ENCODE data around the gene SLC48A1. TPM values are rescaled to one million over a fixed set of nuclear protein-coding genes. Genes with fewer than 3 reads are reported as not detected.
A peak's percentile ranks its signal among the peaks of the same experiment; 100 is the strongest.

Gene SLC48A1
- total and polyA plus RNA-seq, 11 donors: 13.0 to 68.2 (median 23.8) TPM

GRCh38 chr12:47811581-47812484 lies 38.8 kb downstream of the SLC48A1 start:
- H3K4me3 ChIP-seq: peak overlapping the region in 11 of 12 donors; percentile 18 to 60 (median 51)
- intact Hi-C loops (cut with DNase I): no loop called here
- H3K9me3 ChIP-seq: no peaks in the 10 kb centered on the region
- peak in 4 of 5 donors; percentile 57 to 84 (median 68) for DNase-seq
- H3K27ac ChIP-seq: peak overlapping the region; percentile 93 to 99 (median 98)
- peaks cover 63 to 100% (median 98%) of the 10 kb centered on the region in 12 donors for H3K4me1 ChIP-seq
- TF ChIP-seq POLR2A (IDR thresholded peaks at IDR 0.05): no peak
- no peak for TF ChIP-seq CTCF (IDR thresholded peaks at IDR 0.05)
- H3K27me3 ChIP-seq: no peaks in the 10 kb centered on the region
- 23 to 35% (median 24%) methylated on average over 14 of the region's 14 CpGs for WGBS, 4 donors
- peak; percentile 18 to 51 (median 40) for ATAC-seq
- H3K36me3 ChIP-seq: peaks cover 0 to 11% (median 0%) of the 10 kb centered on the region in 9 donors

- peak; percentile 91 to 96 (median 94) for DNase-seq
- no peaks in the 10 kb centered on the region for H3K27me3 ChIP-seq
- H3K4me1 ChIP-seq: peaks cover 57 to 100% (median 98%) of the 10 kb centered on the region in 12 donors
- intact Hi-C loops (cut with DNase I): no loop called here
- H3K4me3 ChIP-seq: peak overlapping the region; percentile 8 to 60 (median 50)
- TF ChIP-seq CTCF (IDR thresholded peaks at IDR 0.05) (peak in 1 of 12 donors; percentile 7), POLR2A (IDR thresholded peaks at IDR 0.05) (no peak)
- H3K36me3 ChIP-seq: peaks cover 0 to 11% (median 0%) of the 10 kb centered on the region in 9 donors
- WGBS, 4 donors: 0 to 1% (median 1%) methylated on average over 25 to 37 of the region's 37 CpGs
- peak; percentile 62 to 82 (median 81) for ATAC-seq
- H3K27ac ChIP-seq: peak overlapping the region; percentile 93 to 99 (median 98)
- no peaks in the 10 kb centered on the region for H3K9me3 ChIP-seq
Measured at GRCh38 chr12:47812797-47813510, 39.9 kb downstream of the SLC48A1 start.

GRCh38 chr12:47813511-47814196 lies 40.6 kb downstream of the SLC48A1 start:
- Histone ChIP-seq H3K27me3 (no peaks in the 10 kb centered on the region), H3K4me3 (peak overlapping the region; percentile 8 to 60 (median 50)), H3K4me1 (peaks cover 51 to 100% (median 97%) of the 10 kb centered on the region in 12 donors), H3K36me3 (peaks cover 0 to 11% (median 0%) of the 10 kb centered on the region in 9 donors), H3K9me3 (no peaks in the 10 kb centered on the region), H3K27ac (peak overlapping the region; percentile 93 to 99 (median 98))
- peak; percentile 3 to 46 (median 6) for ATAC-seq
- peak in 3 of 5 donors; percentile 60 to 67 (median 65) for DNase-seq
- no peak for TF ChIP-seq POLR2A (IDR thresholded peaks at IDR 0.05)
- no peak for TF ChIP-seq CTCF (IDR thresholded peaks at IDR 0.05)
- intact Hi-C loops (cut with DNase I): no loop called here
- WGBS, 4 donors: 33 to 39% (median 35%) methylated on average over 8 to 9 of the region's 9 CpGs

All from heart left ventricle (tissue), 16 donors.